PC-9 (cell line): ENCODE data around the gene NR6A1.

Source experiments
- EZH2 ChIP-seq: fragments of 200-600 bp; sonication (generic); IDR thresholded peaks from 2 replicates; pipeline ENCODE4 v1.8.0; 2017; ENCODE audit warnings: antibody characterized with exemption, low read depth
- TF ChIP-seq, protein P1 (sequence below): fragments of 200-600 bp; sonication (generic); conservative IDR thresholded peaks from 2 replicates; pipeline ENCODE4 v1.6.1; 2017; ENCODE audit warnings: mixed run types, antibody characterized with exemption, mild to moderate bottlenecking, moderate library complexity

DNA sequence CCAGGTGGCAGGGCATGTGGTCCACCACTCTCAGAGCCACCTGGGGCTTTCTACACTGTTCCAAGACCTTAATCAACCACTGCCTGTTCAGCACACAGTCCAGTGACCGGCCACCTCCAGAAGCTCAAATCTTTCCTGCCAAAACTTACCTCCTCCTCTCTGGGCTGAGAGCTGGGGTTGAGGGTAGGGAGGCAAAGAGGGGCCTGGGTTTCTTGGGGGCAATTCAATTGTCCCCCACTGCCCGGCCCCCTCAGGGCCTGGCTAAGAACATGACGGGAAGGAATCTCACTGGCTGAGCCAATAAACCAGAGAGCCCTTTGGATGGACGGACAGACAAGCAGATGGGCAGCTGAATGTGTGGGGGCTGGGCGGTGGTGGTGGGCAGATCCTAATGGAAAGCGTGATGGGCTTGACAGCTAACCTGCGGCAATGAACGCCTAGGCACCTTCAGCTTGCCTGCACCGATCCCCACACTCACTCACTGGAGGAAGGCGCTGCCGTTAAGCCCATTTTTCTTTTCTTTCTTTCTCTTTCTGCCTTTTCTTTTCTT is 269.3 kb downstream of the NR6A1 start:
- TF ChIP-seq, protein P1, sequence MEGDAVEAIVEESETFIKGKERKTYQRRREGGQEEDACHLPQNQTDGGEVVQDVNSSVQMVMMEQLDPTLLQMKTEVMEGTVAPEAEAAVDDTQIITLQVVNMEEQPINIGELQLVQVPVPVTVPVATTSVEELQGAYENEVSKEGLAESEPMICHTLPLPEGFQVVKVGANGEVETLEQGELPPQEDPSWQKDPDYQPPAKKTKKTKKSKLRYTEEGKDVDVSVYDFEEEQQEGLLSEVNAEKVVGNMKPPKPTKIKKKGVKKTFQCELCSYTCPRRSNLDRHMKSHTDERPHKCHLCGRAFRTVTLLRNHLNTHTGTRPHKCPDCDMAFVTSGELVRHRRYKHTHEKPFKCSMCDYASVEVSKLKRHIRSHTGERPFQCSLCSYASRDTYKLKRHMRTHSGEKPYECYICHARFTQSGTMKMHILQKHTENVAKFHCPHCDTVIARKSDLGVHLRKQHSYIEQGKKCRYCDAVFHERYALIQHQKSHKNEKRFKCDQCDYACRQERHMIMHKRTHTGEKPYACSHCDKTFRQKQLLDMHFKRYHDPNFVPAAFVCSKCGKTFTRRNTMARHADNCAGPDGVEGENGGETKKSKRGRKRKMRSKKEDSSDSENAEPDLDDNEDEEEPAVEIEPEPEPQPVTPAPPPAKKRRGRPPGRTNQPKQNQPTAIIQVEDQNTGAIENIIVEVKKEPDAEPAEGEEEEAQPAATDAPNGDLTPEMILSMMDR, result no peak
- TF ChIP-seq EZH2, result no peak
